Measurements from ENCODE around the gene SP140. TPM values are rescaled to one million over a fixed set of nuclear protein-coding genes. Genes with fewer than 3 reads are reported as not detected.
"Not testable (repeated sequence)": the region's sequence is repeated elsewhere in the genome, so short reads cannot be mapped to it uniquely, and the experiment has no call there.

Gene SP140
- total RNA-seq, 1 donor from 2014 or later = 7.4 TPM

- no peak overlapping the region for H3K4me3 ChIP-seq
- no peaks in the 10 kb centered on the region for H3K27me3 ChIP-seq
- intact Hi-C loops (cut with DNase I) = no loop called here
- no peaks in the 10 kb centered on the region for H3K9me3 ChIP-seq
- no peaks in the 10 kb centered on the region for H3K36me3 ChIP-seq
- no peak for DNase-seq (ENCODE audit: extremely low spot score in 2 of 2)
- no peak overlapping the region for H3K27ac ChIP-seq
- TF ChIP-seq CTCF (IDR thresholded peaks at IDR 0.05) (no peak), POLR2AphosphoS5 (IDR thresholded peaks at IDR 0.05; ENCODE audit: insufficient read depth in 1 of 2, low read depth in 1 of 2) (no peak), POLR2A (IDR thresholded peaks at IDR 0.05) (no peak)
- no peaks in the 10 kb centered on the region for H3K4me1 ChIP-seq
Observed at GRCh38 chr2:230268606-230269243, 43.2 kb downstream of the SP140 start.

- intact Hi-C loops (cut with DNase I) = no loop called here
- Histone ChIP-seq H3K4me3 (no peak overlapping the region), H3K27ac (no peak overlapping the region), H3K4me1 (no peaks in the 10 kb centered on the region), H3K27me3 (no peaks in the 10 kb centered on the region), H3K36me3 (no peaks in the 10 kb centered on the region), H3K9me3 (no peaks in the 10 kb centered on the region)
- no peak for TF ChIP-seq CTCF (IDR thresholded peaks at IDR 0.05)
- DNase-seq (ENCODE audit: extremely low spot score in 2 of 2) = no peak
Observed at GRCh38 chr2:230269715-230270114, 44.2 kb downstream of the SP140 start.

- Histone ChIP-seq H3K36me3 (no peaks in the 10 kb centered on the region), H3K9me3 (no peaks in the 10 kb centered on the region), H3K4me1 (no peaks in the 10 kb centered on the region), H3K27ac (no peak overlapping the region), H3K4me3 (no peak overlapping the region), H3K27me3 (no peaks in the 10 kb centered on the region)
- intact Hi-C loops (cut with DNase I) = no loop called here
- TF ChIP-seq POLR2A (IDR thresholded peaks at IDR 0.05) (no peak), CTCF (IDR thresholded peaks at IDR 0.05) (no peak), POLR2AphosphoS5 (IDR thresholded peaks at IDR 0.05; ENCODE audit: insufficient read depth in 1 of 2, low read depth in 1 of 2) (no peak)
- DNase-seq (ENCODE audit: extremely low spot score in 2 of 2) = no peak
Observed at GRCh38 chr2:230282936-230283335, 57.4 kb downstream of the SP140 start.

GRCh38 chr2:230286048-230286447 is 60.5 kb downstream of the SP140 start:
- H3K27me3 ChIP-seq = no peaks in the 10 kb centered on the region
- no peak overlapping the region for H3K4me3 ChIP-seq
- H3K27ac ChIP-seq = no peak overlapping the region
- H3K4me1 ChIP-seq = no peaks in the 10 kb centered on the region
- TF ChIP-seq POLR2AphosphoS5 (IDR thresholded peaks at IDR 0.05; ENCODE audit: insufficient read depth in 1 of 2, low read depth in 1 of 2) = no peak
- no peak for TF ChIP-seq POLR2A (IDR thresholded peaks at IDR 0.05)
- no peak for TF ChIP-seq CTCF (IDR thresholded peaks at IDR 0.05)
- H3K9me3 ChIP-seq = no peaks in the 10 kb centered on the region
- no peak for DNase-seq (ENCODE audit: extremely low spot score in 2 of 2)
- intact Hi-C loops (cut with DNase I) = no loop called here
- H3K36me3 ChIP-seq = no peaks in the 10 kb centered on the region

GRCh38 chr2:230289311-230289710 is 63.8 kb downstream of the SP140 start:
- H3K27ac ChIP-seq; H3K9me3 ChIP-seq; H3K36me3 ChIP-seq; intact Hi-C loops (cut with DNase I); H3K4me1 ChIP-seq; DNase-seq (ENCODE audit: extremely low spot score in 2 of 2); H3K4me3 ChIP-seq; H3K27me3 ChIP-seq: not testable (repeated sequence)

Data from vagina (tissue), 2 donors.